Effector memory CD4-positive, alpha-beta T cell (primary cell): ENCODE results near the gene TSPEAR.

ENCODE experiments used
- DNase-seq, 3 donors: peaks; one replicate each; pipeline ENCODE4 v3.0.0-alpha.2; 2020
- H3K27ac ChIP-seq: 2 replicates; pipeline ENCODE4 v1.7.0; 2013; ENCODE audit warnings: mild to moderate bottlenecking, low read length, moderate library complexity; ENCODE audit not compliant: insufficient read depth, poor library complexity, severe bottlenecking
- H3K27me3 ChIP-seq: replicated peaks from 2 replicates; pipeline ENCODE4 v1.7.0; 2013; ENCODE audit warnings: mild to moderate bottlenecking, low read length; ENCODE audit not compliant: insufficient read depth, control insufficient read depth, poor library complexity, severe bottlenecking
- H3K36me3 ChIP-seq: 2 replicates; pipeline ENCODE4 v1.7.0; 2013; ENCODE audit warnings: mild to moderate bottlenecking, low read length, moderate library complexity; ENCODE audit not compliant: control insufficient read depth, insufficient read depth
- H3K4me1 ChIP-seq: 2 replicates; pipeline ENCODE4 v1.7.0; 2013; ENCODE audit warnings: low read length, mild to moderate bottlenecking; ENCODE audit not compliant: control insufficient read depth, insufficient read depth, poor library complexity, severe bottlenecking
- H3K4me3 ChIP-seq: 2 replicates; pipeline ENCODE4 v1.7.0; 2013; ENCODE audit warnings: low read length, low read depth, mild to moderate bottlenecking; ENCODE audit not compliant: insufficient read depth, poor library complexity, severe bottlenecking
- H3K9me3 ChIP-seq: 2 replicates; pipeline ENCODE4 v1.7.0; 2013; ENCODE audit warnings: mild to moderate bottlenecking, low read length, moderate library complexity; ENCODE audit not compliant: control insufficient read depth

TSPEAR gene

GRCh38 chr21:44740742-44741141 lies 29.4 kb upstream of the TSPEAR start:
- no peak for DNase-seq
- Histone ChIP-seq H3K4me3 (no peak overlapping the region), H3K9me3 (no peaks in the 10 kb centered on the region), H3K27me3 (no peaks in the 10 kb centered on the region), H3K27ac (no peak overlapping the region), H3K36me3 (no peaks in the 10 kb centered on the region), H3K4me1 (no peaks in the 10 kb centered on the region)

GRCh38 chr21:44739316-44739715 lies 27.9 kb upstream of the TSPEAR start:
- no peaks in the 10 kb centered on the region for H3K9me3 ChIP-seq

DNA sequence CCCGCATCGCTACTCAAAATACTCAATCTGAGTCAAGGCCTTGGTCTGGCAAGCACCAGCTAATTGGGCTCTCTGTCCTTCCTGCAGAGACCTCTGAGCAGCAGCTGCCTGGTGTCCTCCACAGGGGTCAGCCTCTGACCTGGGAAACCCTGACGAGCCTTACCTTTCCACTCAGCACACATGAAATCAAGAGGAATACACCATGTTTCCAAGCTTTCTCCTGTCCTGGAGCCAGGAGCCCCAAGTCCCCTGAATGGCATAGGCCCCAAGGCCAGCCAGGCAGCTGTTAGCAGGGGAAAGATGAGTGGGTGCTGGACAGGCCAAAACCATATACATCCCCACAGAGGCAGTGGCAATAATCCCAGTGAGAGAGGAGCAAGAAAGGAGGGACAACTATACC lies 27.2 kb upstream of the TSPEAR start:
- no peak for DNase-seq
- Histone ChIP-seq H3K9me3 (no peaks in the 10 kb centered on the region), H3K27me3 (no peaks in the 10 kb centered on the region), H3K4me1 (no peaks in the 10 kb centered on the region), H3K4me3 (no peak overlapping the region), H3K36me3 (no peaks in the 10 kb centered on the region), H3K27ac (no peak overlapping the region)

More at GRCh38 chr21:44739316-44739715, 27.9 kb upstream of the TSPEAR start:
- DNase-seq = no peak
- Histone ChIP-seq H3K27me3 (no peaks in the 10 kb centered on the region), H3K4me1 (no peaks in the 10 kb centered on the region), H3K4me3 (no peak overlapping the region), H3K36me3 (no peaks in the 10 kb centered on the region), H3K27ac (no peak overlapping the region)

GRCh38 chr21:44737706-44738354 lies 26.5 kb upstream of the TSPEAR start:
- no peak for DNase-seq
- no peaks in the 10 kb centered on the region for H3K36me3 ChIP-seq
- H3K9me3 ChIP-seq = no peaks in the 10 kb centered on the region
- no peak overlapping the region for H3K4me3 ChIP-seq
- no peaks in the 10 kb centered on the region for H3K4me1 ChIP-seq
- no peak overlapping the region for H3K27ac ChIP-seq
- H3K27me3 ChIP-seq = no peaks in the 10 kb centered on the region

DNA sequence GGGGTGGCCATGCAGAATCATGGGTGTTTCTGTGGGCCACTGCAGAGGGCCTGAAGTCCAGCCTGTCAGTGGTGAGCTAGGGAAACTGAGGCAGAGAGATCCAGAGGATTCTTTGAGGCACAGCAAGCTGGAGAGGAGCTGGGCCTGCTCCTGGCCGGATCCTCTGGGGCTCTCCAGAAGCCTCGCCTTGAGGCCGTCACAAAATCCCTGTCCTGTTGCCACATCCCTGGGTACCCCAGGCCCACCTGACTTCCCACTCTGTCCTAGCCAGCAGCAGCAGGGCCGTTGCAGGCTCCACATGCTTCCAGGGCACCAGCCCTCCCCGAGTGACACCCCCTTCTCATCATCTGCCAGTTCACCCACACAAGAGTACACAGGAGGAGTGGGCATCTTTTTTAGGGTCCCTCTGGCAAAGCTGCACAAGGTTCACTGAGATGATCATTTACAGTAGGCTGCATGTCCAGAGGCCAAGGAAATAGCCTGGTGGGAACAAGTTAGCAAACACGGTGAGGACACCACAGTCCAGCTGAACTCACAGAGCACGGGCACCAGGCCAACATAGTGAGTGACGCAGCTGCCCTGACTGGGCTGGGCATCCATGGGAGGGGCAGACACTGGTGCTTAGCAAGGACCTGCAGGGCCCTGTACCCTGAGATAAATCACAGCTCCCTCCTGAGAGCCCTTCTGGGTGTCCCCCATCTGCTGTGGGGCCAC lies 25.1 kb upstream of the TSPEAR start:
- no peak overlapping the region for H3K4me3 ChIP-seq
- no peak overlapping the region for H3K27ac ChIP-seq
- H3K27me3 ChIP-seq = no peaks in the 10 kb centered on the region
- H3K36me3 ChIP-seq = no peaks in the 10 kb centered on the region
- no peaks in the 10 kb centered on the region for H3K4me1 ChIP-seq
- no peak for DNase-seq
- H3K9me3 ChIP-seq = no peaks in the 10 kb centered on the region

- no peak for DNase-seq
- no peaks in the 10 kb centered on the region for H3K27me3 ChIP-seq
- H3K36me3 ChIP-seq = no peaks in the 10 kb centered on the region
- no peaks in the 10 kb centered on the region for H3K4me1 ChIP-seq
- no peak overlapping the region for H3K27ac ChIP-seq
- H3K9me3 ChIP-seq = no peaks in the 10 kb centered on the region
- no peak overlapping the region for H3K4me3 ChIP-seq
These were observed 24.4 kb upstream of the TSPEAR start for GRCh38 chr21:44735821-44736220.

GRCh38 chr21:44734841-44735240 lies 23.5 kb upstream of the TSPEAR start:
- Histone ChIP-seq H3K27ac (no peak overlapping the region), H3K36me3 (no peaks in the 10 kb centered on the region), H3K4me1 (no peaks in the 10 kb centered on the region), H3K9me3 (no peaks in the 10 kb centered on the region), H3K4me3 (no peak overlapping the region), H3K27me3 (no peaks in the 10 kb centered on the region)
- no peak for DNase-seq

- no peak overlapping the region for H3K4me3 ChIP-seq
- no peak overlapping the region for H3K27ac ChIP-seq
- no peaks in the 10 kb centered on the region for H3K4me1 ChIP-seq
- no peaks in the 10 kb centered on the region for H3K9me3 ChIP-seq
- H3K36me3 ChIP-seq = no peaks in the 10 kb centered on the region
- H3K27me3 ChIP-seq = no peaks in the 10 kb centered on the region
- DNase-seq = no peak
These were observed 22.8 kb upstream of the TSPEAR start for GRCh38 chr21:44734026-44734745.

- H3K9me3 ChIP-seq = no peaks in the 10 kb centered on the region
- H3K4me3 ChIP-seq = no peak overlapping the region
- H3K4me1 ChIP-seq = no peaks in the 10 kb centered on the region
- H3K36me3 ChIP-seq = no peaks in the 10 kb centered on the region
- DNase-seq = no peak
- no peak overlapping the region for H3K27ac ChIP-seq
- H3K27me3 ChIP-seq = no peaks in the 10 kb centered on the region
These were observed 21.6 kb upstream of the TSPEAR start for GRCh38 chr21:44732956-44733355.

GRCh38 chr21:44732263-44732662 lies 20.9 kb upstream of the TSPEAR start:
- Histone ChIP-seq H3K4me1 (no peaks in the 10 kb centered on the region), H3K27me3 (no peaks in the 10 kb centered on the region), H3K36me3 (no peaks in the 10 kb centered on the region), H3K4me3 (no peak overlapping the region), H3K27ac (no peak overlapping the region), H3K9me3 (no peaks in the 10 kb centered on the region)
- no peak for DNase-seq
